Fibroblast of lung (primary cell): ENCODE measurements around the gene TIMM44.

ENCODE experiments used
- CTCF ChIP-seq, 2 donors: IDR thresholded peaks in 1 of 2; conservative IDR thresholded peaks in 1 of 2; 1 replicate in 1 of 2; 2 replicates in 1 of 2; pipeline ENCODE4 v1.5.1; 2011 to 2012; ENCODE audit warnings: low read length in 2 of 2, control low read depth in 1 of 2, inconsistent platforms in 1 of 2, low read depth in 1 of 2, mild to moderate bottlenecking in 1 of 2
- EZH2 ChIP-seq: IDR thresholded peaks from 2 replicates; pipeline ENCODE4 v1.5.1; 2012; ENCODE audit warnings: low read length, control low read depth, mild to moderate bottlenecking; ENCODE audit errors: missing control alignments

DNA sequence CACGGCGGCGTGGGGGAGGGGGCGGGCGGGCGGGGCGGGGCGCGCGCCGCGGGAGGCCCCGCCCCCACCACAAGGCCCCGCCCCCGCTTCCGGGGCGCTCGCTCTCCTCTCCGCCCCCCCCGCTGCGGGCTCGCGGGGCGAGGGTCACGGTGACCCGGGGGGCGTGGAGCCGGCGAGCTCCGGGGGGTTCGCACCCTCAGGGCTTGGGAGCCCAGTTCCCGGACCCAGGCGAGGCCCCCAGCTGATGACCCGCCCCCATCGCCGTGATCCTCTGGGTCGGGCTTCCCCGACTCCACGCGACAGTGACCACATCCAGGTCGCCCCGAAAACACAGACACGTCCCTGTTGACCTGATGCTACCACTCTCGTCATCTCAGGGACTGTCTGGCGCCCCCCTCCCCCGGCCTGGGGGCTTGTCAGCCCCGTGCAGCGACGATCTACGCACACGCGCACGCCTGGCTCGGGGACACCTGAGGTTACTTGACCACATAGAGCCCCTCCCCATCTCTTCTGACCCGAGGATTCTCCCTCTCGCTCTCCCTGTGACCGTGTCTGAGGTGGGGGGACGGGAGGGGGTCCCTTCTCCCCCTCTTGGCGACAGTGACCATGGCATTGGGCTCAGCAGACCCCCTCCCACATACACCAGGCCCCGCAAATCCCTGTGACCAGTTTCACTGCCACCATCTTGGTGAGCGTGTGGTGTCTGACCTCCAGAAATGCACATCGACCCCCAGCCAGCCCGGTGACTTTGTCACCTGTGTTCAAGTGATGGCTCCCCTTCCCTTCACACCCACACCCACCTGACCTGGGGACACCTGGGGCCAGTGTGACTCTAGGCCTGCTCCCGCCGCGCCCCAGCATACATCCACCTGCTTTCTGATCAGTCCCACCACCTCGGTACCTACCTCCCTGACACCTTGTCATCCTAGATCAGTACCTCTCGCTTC lies 39.1 kb downstream of the TIMM44 start:
- TF ChIP-seq CTCF (conservative IDR thresholded peaks at IDR 0.05 in 1 of 2, IDR thresholded peaks at IDR 0.05 in 1 of 2; ENCODE audit: low read depth in 1 of 2, low read length in 2 of 2): no peak
- no peak for TF ChIP-seq EZH2
